Left renal pelvis (tissue), 4 donors: Measurements from ENCODE around the gene CYB5R3. TPM values are rescaled to one million over a fixed set of nuclear protein-coding genes. Genes with fewer than 3 reads are reported as not detected.
A peak's percentile ranks its signal among the peaks of the same experiment; 100 is the strongest.

ENCODE experiments used
- DNase-seq, 4 donors: peaks; one replicate each; pipeline ENCODE4 v3.0.0-alpha.2; 2013; ENCODE audit warnings: low read depth in 4 of 4, low spot score in 3 of 4
- polyA plus RNA-seq, 4 donors: library from polyadenylated mRNA; unstranded; fragments of 120-200 nt; gene quantifications; one replicate each; pipeline ENCODE4 v1.2.1, GENCODE V29; 2013; ENCODE audit not compliant: insufficient read length in 4 of 4

The CYB5R3 gene
- 100 to 1,000 TPM; 137 to 152 (median 141) TPM for polyA plus RNA-seq

DNA sequence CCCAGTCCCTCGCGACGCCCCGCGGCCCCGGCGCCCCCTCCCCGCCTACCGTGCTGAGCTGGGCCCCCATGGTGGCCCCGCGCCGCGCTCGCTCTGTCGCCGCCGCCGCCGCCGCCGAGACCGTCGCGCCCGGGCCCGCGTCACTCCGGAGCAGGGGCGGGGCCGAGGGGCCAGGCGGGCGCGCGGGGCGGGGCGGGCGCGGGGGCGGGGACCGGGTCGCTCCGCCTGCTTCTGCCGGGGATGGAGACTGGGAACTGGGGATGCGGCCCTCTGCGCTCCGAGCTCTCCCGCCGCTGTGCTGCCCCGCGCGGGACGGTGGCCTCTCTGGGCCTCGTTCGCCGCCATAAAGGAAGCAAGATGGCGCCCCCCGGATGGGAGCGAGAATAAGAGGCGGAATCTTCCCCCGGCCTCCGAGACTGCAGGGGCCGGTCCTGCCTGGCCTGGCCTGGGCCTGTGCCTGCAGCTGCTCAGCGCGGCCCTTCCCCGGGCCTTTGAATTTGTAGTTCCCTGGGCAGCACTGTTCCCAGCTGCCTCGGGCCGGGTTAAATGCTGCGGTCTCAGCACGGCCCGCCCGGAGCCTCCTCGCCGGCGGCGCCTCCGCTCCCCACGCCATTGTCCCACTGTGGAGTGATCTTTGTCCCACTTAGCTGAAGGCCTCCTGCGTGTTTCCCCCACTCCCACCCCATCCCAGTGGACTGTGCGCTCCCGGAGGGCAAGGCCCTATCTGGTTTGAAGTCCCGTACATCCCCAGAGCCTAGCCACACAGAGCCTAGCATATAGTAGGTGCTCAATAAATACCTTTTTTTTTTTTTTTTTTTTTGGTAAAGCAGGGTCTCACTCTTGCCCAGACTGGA is at the start of gene CYB5R3:
TSS of gene CYB5R3 (minus strand) at position 147 of the 854 bp plus-strand sequence. CDS start at position 70, 77 bp downstream.
- no peak for DNase-seq

DNA sequence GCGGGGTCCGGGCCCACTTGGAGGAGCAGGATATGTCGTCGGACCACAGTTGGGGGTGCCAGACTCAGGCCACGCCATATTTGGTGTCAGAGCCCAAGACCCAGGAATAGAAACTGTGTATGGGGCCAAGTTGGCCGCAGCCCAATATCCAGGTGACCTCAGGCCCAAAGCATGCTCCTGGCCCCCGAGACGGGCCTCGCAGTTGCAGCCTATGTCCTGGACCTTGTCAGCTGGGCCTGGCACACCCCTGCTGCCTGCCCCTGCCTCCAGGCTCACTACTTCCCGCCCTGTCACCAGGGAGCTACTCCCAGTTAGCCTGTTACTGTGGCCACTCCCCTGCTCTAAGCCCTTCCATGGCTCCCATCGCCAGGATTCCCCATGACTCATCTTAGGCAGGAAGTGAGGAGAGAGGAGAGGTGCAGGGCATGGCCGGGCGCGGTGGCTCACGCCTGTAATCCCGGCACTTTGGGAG is 48.4 kb upstream of the CYB5R3 start:
- DNase-seq: no peak

DNA sequence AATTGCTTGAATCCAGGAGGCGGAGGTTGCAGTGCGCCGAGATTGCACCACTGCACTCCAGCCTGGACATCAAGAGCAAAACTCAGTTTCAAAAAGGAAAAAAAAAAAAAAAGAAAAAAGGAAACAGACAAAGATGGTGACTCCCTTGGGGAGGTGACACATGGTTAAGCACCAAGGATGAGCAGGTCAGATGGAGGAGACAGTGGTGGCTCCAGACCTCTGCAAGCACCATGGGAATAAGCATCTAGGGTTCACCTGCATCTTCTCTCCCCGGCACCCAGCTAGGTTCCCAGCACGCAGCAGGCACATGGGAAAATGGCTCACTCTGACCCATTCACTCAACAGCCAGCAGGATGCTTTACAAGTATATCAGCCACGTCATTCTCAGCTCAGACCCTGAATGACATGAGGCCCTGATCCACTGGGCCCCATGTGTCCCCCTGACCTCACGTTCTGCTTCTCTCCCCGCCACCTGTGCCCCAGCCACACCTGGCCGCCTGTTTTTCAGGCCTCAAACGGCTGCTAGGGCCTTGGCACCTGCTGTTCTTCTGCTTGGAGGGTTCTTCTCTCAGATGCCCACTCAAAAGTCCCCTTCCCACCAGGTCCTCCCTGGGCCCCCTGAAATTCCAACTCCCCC is 47.3 kb upstream of the CYB5R3 start:
- no peak for DNase-seq

DNA sequence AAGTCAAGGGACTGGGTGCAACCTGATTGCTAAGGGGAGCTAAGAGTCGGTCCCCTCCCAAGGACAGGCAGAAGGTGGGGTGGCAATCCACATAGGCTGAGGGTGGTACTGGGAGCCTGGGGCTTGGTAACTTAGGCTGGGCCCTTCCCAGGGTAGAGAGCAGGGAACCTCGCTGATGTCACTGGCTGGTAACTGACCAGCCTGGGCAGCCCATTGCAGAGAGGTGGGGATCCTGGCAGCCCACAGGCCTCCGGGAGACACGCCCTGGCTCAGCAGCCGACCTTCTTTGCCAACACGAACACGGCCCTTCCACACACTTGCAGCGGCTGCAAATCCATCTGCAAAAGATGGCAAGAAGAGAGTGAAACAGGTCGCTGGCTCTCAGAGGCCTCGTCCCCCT is 46.1 kb upstream of the CYB5R3 start:
- no peak for DNase-seq

DNA sequence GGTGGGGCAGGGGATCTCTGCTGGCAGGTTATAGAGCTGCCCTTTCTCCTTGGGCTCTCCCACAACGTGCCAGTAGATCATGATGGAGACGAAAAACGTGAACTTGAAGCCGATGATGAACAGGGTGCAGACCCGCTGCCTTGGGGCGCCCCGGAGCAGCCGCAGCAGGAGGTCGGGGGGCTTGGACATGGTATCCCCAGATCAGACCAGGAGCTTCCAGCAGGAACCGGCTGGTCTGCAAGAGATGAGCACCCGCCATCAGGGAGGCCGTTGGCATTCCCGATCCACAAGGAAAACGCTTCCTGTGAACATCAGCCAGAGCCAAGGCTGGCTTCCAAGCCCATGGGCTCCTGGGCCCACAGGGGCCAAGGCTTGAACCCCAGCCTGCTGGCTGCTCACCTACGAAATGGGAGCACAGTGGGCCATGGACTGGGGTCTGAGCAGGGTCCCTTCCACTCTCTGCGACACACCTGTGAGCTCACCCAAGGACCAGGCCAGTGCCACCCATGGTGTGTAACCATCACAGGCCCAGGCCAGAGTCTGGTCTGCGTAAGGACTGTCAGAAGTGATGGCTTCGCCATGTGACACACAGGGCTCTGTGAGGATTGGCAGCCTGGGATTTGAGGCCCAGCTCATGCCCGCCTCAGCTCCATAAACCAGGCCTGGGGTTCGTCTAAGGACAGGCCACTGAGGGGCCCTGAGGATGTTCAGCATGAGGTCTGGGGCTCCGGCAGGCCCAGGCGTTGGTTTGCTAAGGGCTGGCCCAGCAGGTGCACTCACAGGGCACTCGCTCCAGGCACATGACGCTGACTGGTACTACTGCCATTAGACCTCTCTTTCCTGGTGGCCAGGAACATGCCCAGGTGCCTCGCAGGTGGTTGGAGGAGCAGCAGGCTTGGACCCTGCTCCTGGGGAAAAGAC is 44.8 kb upstream of the CYB5R3 start:
- no peak for DNase-seq

DNA sequence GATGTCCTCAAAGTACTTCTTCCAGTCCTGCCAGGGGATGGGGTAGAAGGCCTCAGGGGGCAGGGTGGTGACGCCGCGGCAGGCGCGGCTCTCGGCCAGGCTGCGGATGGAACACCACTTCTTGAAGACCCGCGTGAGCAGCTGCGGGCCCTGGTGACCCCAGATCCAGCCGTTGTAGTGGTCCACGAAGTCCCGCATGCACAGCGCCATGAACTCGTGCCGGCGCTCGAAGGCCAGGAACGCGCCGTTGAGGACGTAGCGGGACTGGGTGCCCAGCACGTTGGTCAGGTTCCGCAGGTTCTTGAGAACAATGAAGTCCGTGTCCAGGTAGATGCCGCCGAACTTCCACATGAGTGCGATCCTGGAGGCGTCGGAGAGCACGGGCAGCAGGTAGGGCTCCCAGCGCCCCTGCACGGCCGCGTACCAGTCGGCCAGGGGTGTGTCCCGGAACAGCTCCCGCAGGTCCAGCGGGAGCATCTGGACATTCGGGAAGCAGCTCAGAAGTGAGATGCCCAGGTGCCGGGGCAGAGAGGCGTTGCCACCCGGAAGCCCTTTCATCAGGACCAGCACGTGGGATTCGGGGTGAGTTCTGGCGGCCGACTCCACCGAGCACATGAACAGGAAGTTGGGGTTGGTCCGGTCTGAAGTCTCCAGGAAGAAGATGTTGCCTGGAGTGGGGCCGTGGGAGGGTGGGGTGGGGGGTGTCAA is 44.0 kb upstream of the CYB5R3 start:
- no peak for DNase-seq

DNA sequence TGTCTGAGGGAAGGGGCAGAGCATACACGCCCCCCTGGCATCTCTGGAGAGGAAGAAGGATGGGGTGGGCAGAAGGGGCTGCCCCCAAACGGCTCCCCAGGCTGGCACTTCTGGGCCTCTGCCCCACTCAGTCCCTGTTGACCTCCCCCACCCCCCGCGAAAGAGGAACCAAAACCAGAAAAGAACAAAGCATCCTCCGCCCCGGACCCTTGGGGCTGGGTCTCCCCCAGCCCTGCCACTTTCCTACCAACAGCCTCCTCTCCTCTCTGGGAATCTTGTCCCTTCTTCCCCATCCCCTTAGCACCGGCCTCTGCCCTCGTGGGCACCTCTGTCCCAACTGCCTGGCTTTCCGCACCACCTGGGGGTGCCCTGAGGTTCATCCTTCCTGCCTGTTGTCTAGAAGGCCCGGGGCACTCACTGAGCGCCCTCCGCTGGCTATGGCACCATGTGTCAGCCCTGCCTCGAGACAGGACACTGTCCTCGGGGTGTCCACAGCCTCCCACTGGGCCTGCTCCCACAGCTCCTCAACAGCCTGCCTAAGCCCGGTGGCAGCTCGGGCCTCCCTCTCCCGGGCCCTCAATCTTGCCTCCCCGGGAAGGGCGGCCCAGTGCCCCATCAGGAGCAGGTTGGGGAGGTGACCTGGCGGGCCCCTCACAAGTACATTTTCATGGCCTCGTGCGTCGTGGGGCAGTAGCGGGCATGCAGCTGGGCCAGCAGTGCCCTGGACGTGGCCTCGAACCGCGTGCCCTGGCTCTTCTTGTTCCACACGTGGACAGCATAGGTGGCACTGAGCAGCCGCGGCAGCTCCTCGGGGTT is 43.3 kb upstream of the CYB5R3 start:
- DNase-seq: no peak

DNA sequence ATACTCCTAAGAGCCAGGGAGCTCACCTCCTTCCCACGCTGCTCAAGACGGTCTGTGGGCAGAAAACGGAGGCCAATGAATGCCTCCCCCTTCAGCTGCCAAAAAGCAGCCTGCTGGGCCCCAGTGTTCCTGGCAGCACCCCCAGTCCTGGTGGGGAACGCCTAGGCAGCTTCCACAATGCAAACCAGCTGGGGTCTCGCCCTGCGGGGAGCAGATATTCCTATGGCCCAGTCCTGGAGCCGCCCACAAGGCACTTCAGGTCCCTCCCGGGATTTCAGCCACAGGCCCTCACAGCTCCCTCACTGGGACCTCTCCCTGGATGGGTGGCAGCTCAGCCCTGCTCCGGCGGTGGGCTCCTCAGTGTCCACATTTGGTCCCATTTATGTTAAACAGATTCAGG is 42.2 kb upstream of the CYB5R3 start:
- no peak for DNase-seq

DNA sequence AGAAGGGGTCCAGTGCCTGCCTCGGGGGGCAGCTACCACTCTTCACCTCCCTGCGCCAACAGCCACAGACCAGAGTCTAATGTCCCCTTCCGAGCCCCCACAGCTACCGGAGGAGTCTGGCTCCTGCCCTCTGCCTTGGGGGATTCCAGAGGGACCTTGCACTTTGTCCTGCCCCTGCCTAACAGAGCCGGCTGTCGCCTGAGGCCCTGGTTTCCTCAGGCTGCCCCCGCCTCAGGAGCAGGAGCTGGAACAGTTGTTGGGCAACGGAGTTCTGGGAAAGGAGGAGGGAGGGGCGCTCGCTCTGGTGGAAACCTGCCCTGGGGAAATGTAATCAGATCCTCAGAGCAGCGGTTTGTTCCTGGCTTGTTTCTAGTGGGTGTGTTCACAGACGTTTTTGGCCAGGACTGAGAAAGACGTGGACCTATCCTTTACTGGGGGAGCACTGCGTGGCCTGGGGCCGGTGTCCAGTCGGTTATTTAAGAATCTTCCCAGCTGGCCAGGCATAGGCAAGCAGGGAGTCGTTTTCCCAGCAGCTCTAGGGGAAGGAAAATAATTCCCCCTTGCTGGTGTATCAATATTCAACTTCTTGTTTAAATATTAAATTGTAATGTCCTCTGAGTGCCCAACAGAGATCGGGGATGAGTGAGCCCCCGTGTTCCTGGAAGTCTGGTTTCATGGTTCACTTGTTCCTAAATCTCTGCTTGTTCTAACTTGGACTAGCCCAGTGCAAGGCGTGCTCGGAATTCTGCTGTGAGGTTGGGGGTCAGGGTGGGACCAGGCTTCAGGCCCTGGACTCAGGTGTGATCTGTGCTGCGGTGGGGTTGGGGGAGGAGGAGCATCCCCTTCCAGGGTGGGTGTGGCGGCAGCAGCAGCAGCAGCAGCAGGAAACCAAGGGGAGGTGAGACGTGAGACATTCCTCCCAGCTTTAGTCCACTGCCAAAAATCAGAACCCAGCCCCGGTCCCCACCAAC is 39.3 kb upstream of the CYB5R3 start:
- peak; percentile 77 to 92 (median 86) for DNase-seq

DNA sequence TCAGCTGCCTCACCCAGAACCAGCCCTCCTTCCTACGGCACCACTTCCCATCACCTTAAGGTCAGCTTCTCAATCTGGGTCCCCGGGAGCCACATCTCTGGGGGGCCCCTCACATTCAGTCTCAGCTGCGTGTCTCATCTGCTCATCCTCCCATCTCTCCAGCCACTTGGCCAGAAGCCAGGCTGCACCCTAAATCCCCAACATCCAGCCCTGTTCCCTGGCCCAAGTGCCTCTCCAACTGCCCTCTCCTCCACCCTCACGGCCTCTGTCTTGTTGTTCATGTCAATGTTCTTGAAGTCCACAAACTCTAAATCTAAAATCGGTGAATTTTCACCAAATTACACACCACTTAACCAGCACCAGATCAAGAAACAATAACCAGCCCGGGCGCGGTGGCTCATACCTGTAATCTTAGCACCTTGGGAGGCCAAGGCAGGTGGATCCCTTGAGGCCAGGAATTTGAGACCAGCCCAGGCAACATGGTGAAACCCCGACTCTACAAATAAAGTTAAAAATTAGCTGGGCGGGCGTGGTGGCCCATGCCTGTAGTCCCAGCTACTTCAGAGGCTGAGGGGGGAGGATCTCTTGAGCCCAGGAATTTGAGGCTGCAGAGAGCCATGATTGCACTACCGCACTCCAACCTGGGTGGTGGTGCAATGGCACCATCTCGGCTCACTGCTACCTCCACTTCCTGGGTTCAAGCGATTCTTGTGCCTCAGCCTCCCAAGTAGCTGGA is 37.7 kb upstream of the CYB5R3 start:
- DNase-seq: no peak

DNA sequence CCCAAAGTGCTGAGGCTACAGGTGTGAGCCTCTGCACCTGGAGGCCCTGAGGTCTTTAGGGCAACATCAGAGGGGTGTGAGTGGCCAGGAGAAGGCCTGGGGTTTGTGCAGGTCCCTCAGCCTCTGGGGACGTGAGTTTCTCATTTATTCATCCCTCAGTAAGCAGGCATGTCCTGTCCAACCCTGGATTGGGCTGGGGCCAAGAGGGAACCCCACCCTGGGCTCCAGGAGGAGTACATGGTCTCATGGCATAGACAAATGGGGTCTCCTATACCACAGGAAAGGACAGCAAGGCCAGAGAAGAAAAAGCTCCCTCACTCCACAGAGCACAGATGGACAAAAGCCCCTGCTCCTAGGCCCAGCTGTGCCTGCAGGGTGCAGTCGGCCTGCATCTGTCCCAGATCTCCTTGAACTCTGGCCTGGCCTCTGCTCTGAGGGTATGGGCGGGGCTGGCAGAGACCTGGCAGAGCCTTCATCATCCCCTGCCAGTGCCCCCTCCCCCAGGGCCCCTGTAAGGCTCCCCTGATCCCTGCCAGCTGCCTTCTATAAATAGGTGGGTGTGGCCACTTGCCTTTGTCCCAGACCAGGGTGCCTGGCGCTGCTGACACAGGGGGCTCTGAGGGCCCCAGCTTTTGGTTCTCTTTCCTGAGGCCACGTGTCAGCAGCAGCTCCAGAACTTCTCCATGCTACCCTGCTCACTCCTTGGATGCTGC is 36.9 kb upstream of the CYB5R3 start:
- DNase-seq: no peak

DNA sequence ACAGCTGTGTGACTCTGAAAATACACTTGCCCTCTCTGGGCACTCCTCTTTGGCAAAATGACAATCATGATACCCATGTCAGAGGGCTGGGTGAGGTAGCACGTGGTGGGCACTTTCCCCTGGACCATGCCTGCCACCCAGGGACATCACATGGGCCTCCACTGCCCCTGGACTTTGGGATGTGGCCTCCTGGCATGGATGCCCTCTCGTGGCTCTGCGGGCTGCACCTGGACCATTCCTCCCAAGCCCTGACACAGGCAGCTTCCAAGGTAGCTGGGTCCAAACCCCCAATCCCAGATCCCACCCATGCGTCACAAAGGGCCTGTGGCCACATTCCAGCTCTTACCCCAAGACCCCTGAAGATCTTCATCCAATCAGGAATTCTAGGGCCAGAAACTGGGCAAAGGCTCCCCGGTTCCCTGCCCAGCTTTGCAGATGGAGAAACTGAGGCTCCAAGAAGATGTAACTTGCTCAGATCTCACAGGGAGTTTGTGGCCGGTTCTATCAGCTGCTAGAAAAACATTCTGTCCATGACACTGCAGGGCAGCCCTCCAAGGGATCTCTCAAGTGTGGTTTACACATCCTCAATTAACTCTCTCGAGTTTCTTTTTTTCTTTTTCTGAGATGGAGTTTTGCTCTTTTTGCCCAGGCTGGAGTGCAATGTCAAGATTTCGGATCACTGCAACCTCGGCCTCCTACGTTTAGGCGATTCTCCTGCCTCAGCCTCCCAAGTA is 35.4 kb upstream of the CYB5R3 start:
- DNase-seq: no peak

DNA sequence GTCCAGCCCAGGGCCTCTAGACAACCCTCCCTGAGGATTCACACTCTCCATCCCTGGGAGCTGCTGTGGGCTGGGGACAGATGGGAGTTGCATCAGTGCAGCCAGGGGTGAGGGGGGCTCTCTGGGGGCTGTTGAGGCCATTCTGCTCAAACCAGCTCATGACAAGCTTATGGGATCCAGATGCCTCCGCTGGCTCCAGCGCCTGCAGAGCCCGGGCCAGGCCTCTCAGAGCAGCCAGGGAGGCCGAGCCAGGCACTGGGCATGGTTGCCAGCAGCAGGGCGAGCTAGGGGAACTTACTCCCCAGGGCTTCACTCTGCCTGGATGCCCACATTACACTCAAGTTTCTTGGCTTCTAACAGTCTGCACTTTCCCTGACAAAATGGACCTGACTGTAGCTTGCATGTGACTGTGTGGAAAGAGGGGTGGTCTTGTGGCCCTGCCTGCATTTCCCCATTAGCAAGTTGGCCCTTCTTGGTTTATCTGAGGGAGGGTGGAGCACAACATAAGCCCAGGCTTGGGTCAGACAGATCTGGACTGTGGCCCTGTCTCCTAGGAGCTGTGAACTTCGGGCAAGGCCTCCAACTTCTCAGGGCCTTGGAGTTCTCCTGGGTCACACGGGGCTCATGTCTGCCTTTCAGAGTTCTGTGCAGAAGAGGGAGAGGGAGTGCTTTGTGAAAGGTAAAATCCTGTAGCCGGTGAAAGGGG is 34.5 kb upstream of the CYB5R3 start:
- no peak for DNase-seq

DNA sequence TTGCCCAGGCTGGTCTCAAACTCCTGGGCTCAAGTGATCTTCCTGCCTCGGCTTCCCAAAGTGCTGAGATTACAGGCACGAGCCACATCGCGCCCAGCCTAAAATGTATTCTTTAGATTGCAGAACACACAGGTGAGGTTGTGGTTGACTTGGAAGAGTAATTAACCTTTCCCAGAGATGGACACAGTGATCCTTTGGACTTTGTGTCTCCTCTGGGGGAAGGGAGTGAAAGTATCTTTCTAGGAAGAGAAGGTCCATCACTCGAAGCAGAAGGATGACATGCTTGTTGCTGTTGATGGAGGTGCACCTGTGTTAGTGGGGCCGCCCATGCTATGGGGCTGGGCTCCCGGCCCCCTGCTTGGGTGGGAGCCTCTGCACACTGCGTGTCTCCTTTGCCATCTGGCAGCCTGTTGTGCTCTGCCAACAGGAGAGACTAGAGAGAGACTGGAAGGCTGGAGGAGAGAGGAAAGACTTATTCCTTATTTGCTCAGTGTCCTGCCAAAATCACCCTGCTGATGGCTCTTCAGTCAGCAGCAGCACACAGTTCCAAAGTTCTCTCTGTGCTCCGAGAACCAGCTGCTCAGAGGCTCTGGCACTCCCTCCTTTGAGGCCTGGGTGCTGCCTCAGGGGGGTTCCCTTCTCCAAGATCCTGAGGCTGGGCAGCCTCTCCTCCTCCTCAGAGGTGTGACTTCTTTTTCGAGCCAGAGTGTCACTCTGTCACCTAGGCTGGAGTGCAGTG is 33.1 kb upstream of the CYB5R3 start:
- DNase-seq: no peak

DNA sequence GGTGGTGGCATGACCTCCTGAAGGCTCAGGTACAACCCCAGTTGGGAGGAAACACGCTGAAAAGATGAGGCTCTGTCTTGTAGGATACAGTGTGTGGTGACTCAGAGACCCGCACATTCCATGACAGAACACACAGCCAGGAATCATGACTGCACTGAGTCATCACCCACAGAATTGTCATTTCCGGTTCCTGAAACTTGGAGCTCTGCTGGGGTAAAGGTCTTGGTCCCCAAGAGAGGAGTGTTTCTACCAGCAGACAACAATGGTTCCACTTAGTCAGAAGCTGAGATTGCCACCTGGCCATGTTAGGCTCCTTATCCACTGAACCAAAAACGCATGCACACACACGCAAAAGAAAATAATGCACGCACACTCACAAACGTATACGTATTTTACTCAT is 31.5 kb upstream of the CYB5R3 start:
- DNase-seq: no peak
